HFF-Myc (cell line): ENCODE data around the gene MRPS6.

Experiments
- DNase-seq: peaks from one replicate; pipeline ENCODE4 v3.0.0-alpha.2; 2011; ENCODE audit warnings: low read depth; ENCODE audit errors: extremely low read depth
- H3K4me3 ChIP-seq: replicated peaks from 2 replicates; pipeline ENCODE4 v1.5.1; 2011; ENCODE audit warnings: low read depth, mild to moderate bottlenecking, control low read depth, low read length
- TF ChIP-seq, protein P1 (sequence below): IDR thresholded peaks from 2 replicates; pipeline ENCODE4 v1.5.1; 2012; ENCODE audit warnings: mild to moderate bottlenecking, low read depth, low read length, control low read depth; ENCODE audit errors: missing control alignments

MRPS6 gene

DNA sequence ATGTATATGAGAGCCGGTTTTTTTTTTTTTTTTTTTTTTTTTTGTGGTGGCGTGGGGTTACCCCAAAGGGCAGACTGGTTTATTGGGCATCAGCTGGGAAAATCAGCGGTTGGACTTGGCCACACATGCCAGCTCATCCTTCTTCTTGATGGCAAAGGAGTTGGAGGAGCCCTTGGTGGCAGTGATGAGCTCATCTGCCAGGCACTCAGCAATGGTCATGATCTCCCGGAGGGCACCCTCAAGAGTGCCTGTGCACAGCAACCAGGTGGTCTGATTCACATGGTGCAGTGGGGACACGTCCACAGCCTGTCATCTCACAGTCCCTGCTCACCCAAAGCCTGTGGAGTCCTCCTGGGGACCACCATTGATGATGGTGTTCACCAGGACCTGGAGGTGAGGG, 62.0 kb downstream of the MRPS6 start:
- TF ChIP-seq, protein P1, sequence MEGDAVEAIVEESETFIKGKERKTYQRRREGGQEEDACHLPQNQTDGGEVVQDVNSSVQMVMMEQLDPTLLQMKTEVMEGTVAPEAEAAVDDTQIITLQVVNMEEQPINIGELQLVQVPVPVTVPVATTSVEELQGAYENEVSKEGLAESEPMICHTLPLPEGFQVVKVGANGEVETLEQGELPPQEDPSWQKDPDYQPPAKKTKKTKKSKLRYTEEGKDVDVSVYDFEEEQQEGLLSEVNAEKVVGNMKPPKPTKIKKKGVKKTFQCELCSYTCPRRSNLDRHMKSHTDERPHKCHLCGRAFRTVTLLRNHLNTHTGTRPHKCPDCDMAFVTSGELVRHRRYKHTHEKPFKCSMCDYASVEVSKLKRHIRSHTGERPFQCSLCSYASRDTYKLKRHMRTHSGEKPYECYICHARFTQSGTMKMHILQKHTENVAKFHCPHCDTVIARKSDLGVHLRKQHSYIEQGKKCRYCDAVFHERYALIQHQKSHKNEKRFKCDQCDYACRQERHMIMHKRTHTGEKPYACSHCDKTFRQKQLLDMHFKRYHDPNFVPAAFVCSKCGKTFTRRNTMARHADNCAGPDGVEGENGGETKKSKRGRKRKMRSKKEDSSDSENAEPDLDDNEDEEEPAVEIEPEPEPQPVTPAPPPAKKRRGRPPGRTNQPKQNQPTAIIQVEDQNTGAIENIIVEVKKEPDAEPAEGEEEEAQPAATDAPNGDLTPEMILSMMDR, result no peak
- no peak overlapping the region for H3K4me3 ChIP-seq
- no peak for DNase-seq

DNA sequence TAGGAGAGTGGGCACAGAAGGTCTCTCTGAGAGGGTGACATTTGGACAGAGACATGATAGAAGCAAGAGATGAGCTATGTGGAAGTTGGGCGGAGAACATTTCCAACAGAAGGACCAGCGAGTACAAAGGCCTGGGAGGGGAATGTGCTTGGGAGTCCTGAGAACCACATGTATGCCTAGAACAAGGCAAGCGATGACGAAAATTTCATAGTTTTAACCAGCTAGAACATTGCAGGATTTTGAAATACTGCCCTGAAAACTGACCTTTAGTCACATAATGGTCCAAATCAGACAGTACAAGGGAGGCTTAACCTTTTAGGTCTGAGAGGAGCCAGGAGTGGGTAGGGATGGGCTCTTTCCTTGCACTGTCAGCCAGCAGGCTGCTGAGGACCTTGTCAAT, 68.0 kb downstream of the MRPS6 start:
- TF ChIP-seq, protein P1, result no peak
- no peak overlapping the region for H3K4me3 ChIP-seq
- no peak for DNase-seq

DNA sequence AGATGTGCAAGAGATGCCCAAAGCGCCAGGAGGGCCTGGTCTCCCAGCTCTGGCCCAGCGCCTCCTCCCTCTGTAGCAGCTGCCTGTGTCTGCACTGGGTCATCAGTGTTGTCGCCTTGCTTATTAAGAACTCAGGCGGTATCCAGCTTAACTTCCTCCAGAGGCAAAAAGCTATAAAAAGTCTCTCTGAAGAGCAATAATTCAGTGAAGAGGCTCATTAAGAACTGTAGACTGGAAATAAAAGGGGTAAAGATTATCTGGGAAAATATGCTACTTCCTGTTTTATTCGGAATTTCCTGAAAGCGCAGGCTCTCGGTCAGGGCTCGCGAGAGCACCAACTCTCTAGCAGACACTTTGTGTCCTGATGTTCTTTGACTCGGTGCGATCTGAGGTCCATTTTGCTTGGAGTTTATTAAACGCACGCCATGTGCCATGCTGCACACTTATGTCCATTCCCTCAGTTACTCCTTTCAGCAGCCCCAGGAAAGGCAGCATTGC, 70.4 kb downstream of the MRPS6 start:
- TF ChIP-seq, protein P1, result no peak
- no peak overlapping the region for H3K4me3 ChIP-seq
- no peak for DNase-seq

DNA sequence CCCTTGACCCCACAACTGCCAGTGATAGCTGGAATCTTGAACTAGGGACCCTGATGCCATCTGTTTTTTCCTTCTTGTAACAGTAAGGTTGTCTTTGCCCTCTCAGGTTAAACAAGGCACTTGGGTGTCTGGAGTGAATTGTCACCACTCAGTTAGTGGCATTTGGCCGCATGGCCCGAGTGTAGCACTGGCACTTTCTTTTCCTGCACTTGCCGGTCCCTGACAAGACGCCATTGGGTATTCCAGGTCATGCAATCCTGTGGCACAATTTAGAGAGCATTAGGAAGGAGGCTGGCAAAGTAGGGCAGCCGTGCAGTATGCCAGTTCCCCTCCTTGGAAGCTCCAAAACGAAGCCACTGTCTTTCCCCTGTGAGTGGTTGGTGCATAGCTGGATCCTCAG, 70.8 kb downstream of the MRPS6 start:
- H3K4me3 ChIP-seq, result no peak overlapping the region
- DNase-seq, result no peak
- TF ChIP-seq, protein P1, result no peak

DNA sequence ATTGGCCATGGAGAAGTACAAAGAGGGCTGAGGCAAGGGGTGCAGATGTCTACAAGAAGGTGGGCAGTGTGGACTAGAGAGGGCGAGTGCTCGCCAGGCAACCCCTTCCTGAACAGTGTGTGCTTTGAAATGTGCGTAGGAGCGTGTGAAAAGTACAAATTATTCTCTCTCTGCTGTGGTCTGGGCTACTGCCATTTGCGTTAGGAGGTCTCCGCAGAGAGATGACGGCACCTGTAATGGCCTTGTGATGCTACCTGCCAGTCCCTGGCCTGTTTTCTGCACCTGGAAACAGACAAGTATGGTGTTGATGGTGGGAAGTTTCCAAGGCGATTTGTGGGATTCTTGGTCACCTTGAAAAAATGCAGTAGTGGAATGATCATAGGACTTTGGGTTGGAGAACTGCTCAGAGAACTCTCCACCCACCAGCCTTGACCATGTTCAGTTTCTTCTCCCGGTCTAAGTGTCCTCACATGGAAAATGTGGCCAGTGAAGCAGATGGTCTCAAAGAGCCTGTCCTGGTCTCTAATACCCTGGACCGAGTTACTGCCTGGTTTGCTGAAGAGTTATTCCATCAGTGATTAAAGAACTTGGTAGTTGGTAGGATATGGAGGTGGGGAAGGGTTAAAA, 74.5 kb downstream of the MRPS6 start:
- TF ChIP-seq, protein P1, result no peak

DNA sequence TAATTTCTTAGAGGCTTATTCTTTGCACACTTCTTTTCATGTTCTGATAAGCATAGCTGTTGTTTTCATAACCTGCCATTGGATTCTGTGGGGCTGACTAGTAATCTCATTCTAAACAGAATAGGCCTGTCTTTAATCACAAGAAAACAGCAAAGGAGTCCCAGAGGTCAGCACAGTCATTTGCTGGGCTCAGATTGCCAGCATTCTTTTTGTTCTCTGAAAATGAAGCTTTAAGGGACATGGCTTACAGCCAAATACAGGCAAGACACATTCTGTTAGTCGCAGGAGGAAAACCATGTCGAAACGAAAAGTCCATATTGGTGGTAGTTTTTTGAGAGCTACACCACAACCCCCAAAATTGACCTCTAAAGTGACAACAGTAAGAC, 75.0 kb downstream of the MRPS6 start:
- DNase-seq, result no peak
- TF ChIP-seq, protein P1, result no peak

More for the DNA sequence above, 74.5 kb downstream of the MRPS6 start:
- H3K4me3 ChIP-seq, result no peak overlapping the region
- DNase-seq, result no peak

More for the DNA sequence above, 75.0 kb downstream of the MRPS6 start:
- H3K4me3 ChIP-seq, result no peak overlapping the region
